SK-N-MC (cell line): Measurements from ENCODE around the gene MORN2.

Source experiments
- EZH2 ChIP-seq: fragments of 200-600 bp; sonication (generic); IDR thresholded peaks from one replicate; pipeline ENCODE4 v1.6.1; 2017; ENCODE audit warnings: antibody characterized with exemption
- FOXP2 ChIP-seq: optimal IDR thresholded peaks from 2 replicates; pipeline ENCODE3; 2011; ENCODE audit warnings: mild to moderate bottlenecking, moderate library complexity; ENCODE audit not compliant: insufficient read depth; ENCODE audit errors: extremely low read length, control extremely low read depth
- POLR2AphosphoS5 ChIP-seq: IDR thresholded peaks from 2 replicates; pipeline ENCODE4 v1.6.1; 2012; ENCODE audit warnings: mild to moderate bottlenecking, low read depth, low read length, borderline replicate concordance

DNA sequence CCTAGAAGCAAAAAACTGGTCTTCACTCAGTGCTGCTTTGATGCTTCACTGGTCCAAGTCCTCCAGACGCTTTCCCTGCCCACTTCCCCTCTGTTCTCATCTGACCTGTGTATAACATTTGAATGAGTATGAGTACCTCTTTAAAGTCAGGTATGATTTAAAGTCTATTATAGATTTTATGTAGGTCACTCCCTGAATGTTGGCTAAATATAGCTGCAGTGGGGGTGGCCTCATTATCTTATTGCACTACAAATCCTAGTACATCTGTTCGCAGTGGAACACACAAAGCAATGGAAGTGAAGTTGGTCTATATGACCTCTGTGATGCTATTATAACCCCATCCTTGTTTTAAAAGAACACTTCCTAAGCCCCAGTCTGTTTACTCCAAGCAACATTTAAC lies 47.1 kb downstream of the MORN2 start:
- TF ChIP-seq POLR2AphosphoS5 (no peak), EZH2 (no peak), FOXP2 (no peak)
